Vagina (tissue), 2 donors: Measurements from ENCODE around the gene DSG1. TPM values are rescaled to one million over a fixed set of nuclear protein-coding genes. Genes with fewer than 3 reads are reported as not detected.
"Not testable (repeated sequence)": the region's sequence is repeated elsewhere in the genome, so short reads cannot be mapped to it uniquely, and the experiment has no call there.

Experiments
- DNase-seq, 2 donors: peaks; one replicate each; pipeline ENCODE4 v3.0.0-alpha.2; 2017; ENCODE audit errors: extremely low spot score in 2 of 2
- H3K27ac ChIP-seq: fragments of 200-600 bp; sonication (generic); one replicate; pipeline ENCODE4 v1.5.1; 2019
- H3K27me3 ChIP-seq: fragments of 200-600 bp; sonication (generic); one replicate; pipeline ENCODE4 v1.5.1; 2019
- H3K36me3 ChIP-seq, 2 donors: fragments of 200-600 bp; sonication (generic); one replicate each; pipeline ENCODE4 v1.5.1; 2017 to 2019
- H3K4me1 ChIP-seq: fragments of 200-600 bp; sonication (generic); one replicate; pipeline ENCODE4 v1.5.1; 2019
- H3K4me3 ChIP-seq, 2 donors: fragments of 200-600 bp; sonication (generic); 1 replicate in 1 of 2; 2 replicates in 1 of 2; pipeline ENCODE4 v1.5.1; 2016 to 2019
- H3K9me3 ChIP-seq: fragments of 200-600 bp; sonication (generic); one replicate; pipeline ENCODE4 v1.5.1; 2019
- CTCF ChIP-seq, 3 experiments: fragments of 450-650 bp in 2 of 3; fragments of 200-600 bp in 1 of 3; sonication (generic) in 1 of 3; IDR thresholded peaks; one replicate each; pipeline ENCODE4 v1.5.1; 2017 to 2019; ENCODE audit warnings: antibody characterized with exemption in 3 of 3, mild to moderate bottlenecking in 2 of 3, moderate library complexity in 2 of 3
- POLR2A ChIP-seq, 2 donors: fragments of 450-650 bp; IDR thresholded peaks; one replicate each; pipeline ENCODE4 v1.6.1; 2017; ENCODE audit warnings: antibody characterized with exemption in 2 of 2, mild to moderate bottlenecking in 2 of 2, moderate library complexity in 2 of 2
- POLR2AphosphoS5 ChIP-seq, 2 donors: sonication (generic); formaldehyde crosslinking; IDR thresholded peaks; one replicate each; pipeline ENCODE4 v1.9.0; 2017; ENCODE audit warnings: antibody characterized with exemption in 2 of 2, mild to moderate bottlenecking in 2 of 2, low read depth in 1 of 2; ENCODE audit not compliant: insufficient read depth in 1 of 2
- intact Hi-C: fragments of 100-400 bp; cut with DNase I; formaldehyde crosslinking; loops from one replicate; pipeline ENCODE4 v1.15.1; 2023
- total RNA-seq: library from RNA; depleted of rRNA; stranded (reverse); fragments of >200 nt; gene quantifications from one replicate; pipeline ENCODE4 v1.2.3, GENCODE V29; 2016

DSG1 gene
- total RNA-seq, 1 donor from 2014 or later: 122 TPM

GRCh38 chr18:31274931-31275330 is 43.0 kb upstream of the DSG1 start:
- DNase-seq: no peak
- peaks cover 15% of the 10 kb centered on the region for H3K4me1 ChIP-seq
- intact Hi-C loops: no loop called here
- no peaks in the 10 kb centered on the region for H3K27me3 ChIP-seq
- H3K27ac ChIP-seq: no peak overlapping the region
- no peak for TF ChIP-seq POLR2A (IDR thresholded peaks at IDR 0.05)
- peak in 1 of 2 donors; percentile 47 for TF ChIP-seq POLR2AphosphoS5 (IDR thresholded peaks at IDR 0.05; ENCODE audit: insufficient read depth in 1 of 2, low read depth in 1 of 2)
- TF ChIP-seq CTCF (IDR thresholded peaks at IDR 0.05): no peak
- H3K9me3 ChIP-seq: no peaks in the 10 kb centered on the region
- H3K36me3 ChIP-seq: no peaks in the 10 kb centered on the region
- no peak overlapping the region for H3K4me3 ChIP-seq

- intact Hi-C loops: no loop called here
- Histone ChIP-seq H3K4me3 (no peak overlapping the region), H3K27me3 (no peaks in the 10 kb centered on the region), H3K27ac (no peak overlapping the region), H3K4me1 (peaks cover 15% of the 10 kb centered on the region), H3K9me3 (no peaks in the 10 kb centered on the region), H3K36me3 (no peaks in the 10 kb centered on the region)
- no peak for DNase-seq
- TF ChIP-seq POLR2A (IDR thresholded peaks at IDR 0.05) (no peak), POLR2AphosphoS5 (IDR thresholded peaks at IDR 0.05; ENCODE audit: insufficient read depth in 1 of 2, low read depth in 1 of 2) (no peak), CTCF (IDR thresholded peaks at IDR 0.05) (no peak)
Observed at GRCh38 chr18:31275722-31276463, 42.1 kb upstream of the DSG1 start.

- TF ChIP-seq POLR2A (IDR thresholded peaks at IDR 0.05) (no peak), CTCF (IDR thresholded peaks at IDR 0.05) (no peak), POLR2AphosphoS5 (IDR thresholded peaks at IDR 0.05; ENCODE audit: insufficient read depth in 1 of 2, low read depth in 1 of 2) (no peak)
- Histone ChIP-seq H3K4me3 (no peak overlapping the region), H3K36me3 (no peaks in the 10 kb centered on the region), H3K27ac (no peak overlapping the region), H3K27me3 (no peaks in the 10 kb centered on the region), H3K4me1 (peaks cover 15% of the 10 kb centered on the region), H3K9me3 (no peaks in the 10 kb centered on the region)
- DNase-seq: no peak
- intact Hi-C loops: no loop called here
Observed at GRCh38 chr18:31278609-31279071, 39.3 kb upstream of the DSG1 start.

GRCh38 chr18:31280502-31280901 is 37.5 kb upstream of the DSG1 start:
- TF ChIP-seq POLR2A (IDR thresholded peaks at IDR 0.05): no peak
- no peak for TF ChIP-seq POLR2AphosphoS5 (IDR thresholded peaks at IDR 0.05; ENCODE audit: insufficient read depth in 1 of 2, low read depth in 1 of 2)
- TF ChIP-seq CTCF (IDR thresholded peaks at IDR 0.05): no peak
- H3K4me1 ChIP-seq: peaks cover 7% of the 10 kb centered on the region
- no peaks in the 10 kb centered on the region for H3K9me3 ChIP-seq
- H3K36me3 ChIP-seq: no peaks in the 10 kb centered on the region
- H3K4me3 ChIP-seq: no peak overlapping the region
- H3K27me3 ChIP-seq: no peaks in the 10 kb centered on the region
- H3K27ac ChIP-seq: no peak overlapping the region
- DNase-seq: no peak
- intact Hi-C loops: no loop called here

GRCh38 chr18:31281437-31281836 is 36.5 kb upstream of the DSG1 start:
- H3K9me3 ChIP-seq: no peaks in the 10 kb centered on the region
- intact Hi-C loops: no loop called here
- H3K27me3 ChIP-seq: no peaks in the 10 kb centered on the region
- H3K36me3 ChIP-seq: no peaks in the 10 kb centered on the region
- no peak for DNase-seq
- TF ChIP-seq POLR2A (IDR thresholded peaks at IDR 0.05): no peak
- TF ChIP-seq CTCF (IDR thresholded peaks at IDR 0.05): no peak
- TF ChIP-seq POLR2AphosphoS5 (IDR thresholded peaks at IDR 0.05; ENCODE audit: insufficient read depth in 1 of 2, low read depth in 1 of 2): no peak
- H3K27ac ChIP-seq: no peak overlapping the region
- no peak overlapping the region for H3K4me3 ChIP-seq
- peaks cover 3% of the 10 kb centered on the region for H3K4me1 ChIP-seq

GRCh38 chr18:31289446-31289845 is 28.5 kb upstream of the DSG1 start:
- H3K27me3 ChIP-seq, H3K36me3 ChIP-seq, intact Hi-C loops, DNase-seq, H3K4me3 ChIP-seq, H3K4me1 ChIP-seq, H3K27ac ChIP-seq, H3K9me3 ChIP-seq: not testable (repeated sequence)
